ENCODE measurements around the gene NOL4. TPM values are rescaled to one million over a fixed set of nuclear protein-coding genes. Genes with fewer than 3 reads are reported as not detected.

NOL4 gene
- total and polyA plus RNA-seq, 12 donors, result 0.31 to 3.7 (median 1.6) TPM; not detected in 4

- TF ChIP-seq CTCF (IDR thresholded peaks at IDR 0.05) (no peak), POLR2A (IDR thresholded peaks at IDR 0.05) (no peak)
- Histone ChIP-seq H3K27ac (no peak overlapping the region), H3K4me3 (no peak overlapping the region), H3K9me3 (replicated peaks in 1 of 3) (no peaks in the 10 kb centered on the region), H3K27me3 (no peaks in the 10 kb centered on the region), H3K4me1 (replicated peaks in 1 of 2) (no peaks in the 10 kb centered on the region), H3K36me3 (replicated peaks in 1 of 2) (no peaks in the 10 kb centered on the region)
- no peak for DNase-seq
- intact Hi-C loops (cut with DNase I), result no loop called here
These were observed 17.3 kb downstream of the NOL4 start for GRCh38 chr18:34207344-34207851.

- no peaks in the 10 kb centered on the region for H3K36me3 ChIP-seq (replicated peaks in 1 of 2)
- no peaks in the 10 kb centered on the region for H3K9me3 ChIP-seq (replicated peaks in 1 of 3)
- no peak overlapping the region for H3K4me3 ChIP-seq
- no peaks in the 10 kb centered on the region for H3K27me3 ChIP-seq
- intact Hi-C loops (cut with DNase I), result no loop called here
- WGBS, 4 donors, result 44 to 58% (median 55%) methylated on average over 2 of the region's 2 CpGs
- TF ChIP-seq CTCF (IDR thresholded peaks at IDR 0.05), result no peak
- TF ChIP-seq POLR2A (IDR thresholded peaks at IDR 0.05), result no peak
- H3K4me1 ChIP-seq (replicated peaks in 1 of 2), result no peaks in the 10 kb centered on the region
- H3K27ac ChIP-seq, result no peak overlapping the region
- DNase-seq, result no peak
These were observed 20.8 kb downstream of the NOL4 start for GRCh38 chr18:34203866-34204265.

- no peak overlapping the region for H3K4me3 ChIP-seq
- intact Hi-C loops (cut with DNase I), result no loop called here
- no peak overlapping the region for H3K27ac ChIP-seq
- H3K27me3 ChIP-seq, result no peaks in the 10 kb centered on the region
- TF ChIP-seq CTCF (IDR thresholded peaks at IDR 0.05) (no peak), POLR2A (IDR thresholded peaks at IDR 0.05) (no peak)
- no peak for DNase-seq
- no peaks in the 10 kb centered on the region for H3K4me1 ChIP-seq (replicated peaks in 1 of 2)
- H3K9me3 ChIP-seq (replicated peaks in 1 of 3), result no peaks in the 10 kb centered on the region
- no peaks in the 10 kb centered on the region for H3K36me3 ChIP-seq (replicated peaks in 1 of 2)
These were observed 28.5 kb downstream of the NOL4 start for GRCh38 chr18:34196256-34196655.

GRCh38 chr18:34194239-34194638 lies 30.5 kb downstream of the NOL4 start:
- DNase-seq, result no peak
- H3K36me3 ChIP-seq (replicated peaks in 1 of 2), result no peaks in the 10 kb centered on the region
- WGBS, 4 donors, result 57 to 67% (median 65%) methylated on average over 3 of the region's 3 CpGs
- no peaks in the 10 kb centered on the region for H3K4me1 ChIP-seq (replicated peaks in 1 of 2)
- intact Hi-C loops (cut with DNase I), result no loop called here
- TF ChIP-seq CTCF (IDR thresholded peaks at IDR 0.05) (no peak), POLR2A (IDR thresholded peaks at IDR 0.05) (no peak)
- no peak overlapping the region for H3K27ac ChIP-seq
- H3K4me3 ChIP-seq, result no peak overlapping the region
- H3K9me3 ChIP-seq (replicated peaks in 1 of 3), result no peaks in the 10 kb centered on the region
- no peaks in the 10 kb centered on the region for H3K27me3 ChIP-seq
